Gastrocnemius medialis (tissue), 4 donors: ENCODE results near the gene FAM83D. TPM values are rescaled to one million over a fixed set of nuclear protein-coding genes. Genes with fewer than 3 reads are reported as not detected.

ENCODE experiments used
- ATAC-seq, 2 donors: fragments of 150-250 bp; one replicate each; pipeline ENCODE4 v1.9.1; 2016
- DNase-seq, 2 donors: peaks; one replicate each; pipeline ENCODE4 v3.0.0-alpha.2; 2019
- H3K27ac ChIP-seq, 4 donors: fragments of 200-600 bp; sonication (generic); 1 replicate in 1 of 4; 2 replicates in 3 of 4; pipeline ENCODE4 v1.5.1; 2016 to 2018; ENCODE audit warnings: mild to moderate bottlenecking in 2 of 4, moderate library complexity in 1 of 4
- H3K27me3 ChIP-seq, 3 donors: fragments of 200-600 bp; sonication (generic) in 2 of 3; 1 replicate in 1 of 3; 2 replicates in 2 of 3; pipeline versions ENCODE4 v1.5.1 to v1.6.0; 2016 to 2019; ENCODE audit warnings: mild to moderate bottlenecking in 1 of 3, moderate library complexity in 1 of 3
- H3K36me3 ChIP-seq, 2 donors: fragments of 200-600 bp; sonication (generic) in 1 of 2; one replicate each; pipeline ENCODE4 v1.5.1; 2017 to 2018
- H3K4me1 ChIP-seq, 2 donors: fragments of 200-600 bp; sonication (generic) in 1 of 2; one replicate each; pipeline ENCODE4 v1.5.1; 2016 to 2017; ENCODE audit warnings: mild to moderate bottlenecking in 2 of 2
- H3K4me3 ChIP-seq, 4 donors: fragments of 200-600 bp; sonication (generic) in 3 of 4; 1 replicate in 1 of 4; 2 replicates in 3 of 4; pipeline ENCODE4 v1.5.1; 2016 to 2019; ENCODE audit warnings: mild to moderate bottlenecking in 2 of 4
- H3K9me3 ChIP-seq, 3 donors: fragments of 200-600 bp; sonication (generic) in 2 of 3; 1 replicate in 1 of 3; 2 replicates in 2 of 3; pipeline ENCODE4 v1.5.1; 2016 to 2019
- POLR2A ChIP-seq, 2 donors: fragments of 450-650 bp; IDR thresholded peaks; one replicate each; pipeline ENCODE4 v1.6.1; 2017; ENCODE audit warnings: antibody characterized with exemption in 2 of 2, mild to moderate bottlenecking in 2 of 2, moderate library complexity in 2 of 2
- in situ Hi-C, 4 donors: fragments of 200-750 bp; cut with MboI; loops; one replicate each; pipeline versions ENCODE4 v1.15.0 to v1.8.0; 2017; ENCODE audit warnings: low sequenced_read_pairs in 4 of 4
- intact Hi-C: fragments of 100-400 bp; cut with DNase I; formaldehyde crosslinking; loops from one replicate; pipeline ENCODE4 v1.15.1; 2023; ENCODE audit warnings: low total_unique reads
- total RNA-seq, 4 donors: library from RNA; depleted of rRNA; stranded (reverse); fragments of >200 nt; gene quantifications; one replicate each; pipeline versions ENCODE4 v1.1.0 to v1.2.3, GENCODE V29; 2016
- TF ChIP-seq, protein P1 (sequence below), 5 experiments: fragments of 450-650 bp in 3 of 5; fragments of 200-600 bp in 2 of 5; sonication (generic) in 2 of 5; IDR thresholded peaks in 4 of 5; conservative IDR thresholded peaks in 1 of 5; 1 replicate in 4 of 5; 2 replicates in 1 of 5; pipeline ENCODE4 v1.5.1; 2016 to 2019; ENCODE audit warnings: antibody characterized with exemption in 5 of 5, mild to moderate bottlenecking in 3 of 5, moderate library complexity in 3 of 5

FAM83D gene
- total RNA-seq, 4 donors from 2014 or later = 0.40 TPM; not detected in 3

DNA sequence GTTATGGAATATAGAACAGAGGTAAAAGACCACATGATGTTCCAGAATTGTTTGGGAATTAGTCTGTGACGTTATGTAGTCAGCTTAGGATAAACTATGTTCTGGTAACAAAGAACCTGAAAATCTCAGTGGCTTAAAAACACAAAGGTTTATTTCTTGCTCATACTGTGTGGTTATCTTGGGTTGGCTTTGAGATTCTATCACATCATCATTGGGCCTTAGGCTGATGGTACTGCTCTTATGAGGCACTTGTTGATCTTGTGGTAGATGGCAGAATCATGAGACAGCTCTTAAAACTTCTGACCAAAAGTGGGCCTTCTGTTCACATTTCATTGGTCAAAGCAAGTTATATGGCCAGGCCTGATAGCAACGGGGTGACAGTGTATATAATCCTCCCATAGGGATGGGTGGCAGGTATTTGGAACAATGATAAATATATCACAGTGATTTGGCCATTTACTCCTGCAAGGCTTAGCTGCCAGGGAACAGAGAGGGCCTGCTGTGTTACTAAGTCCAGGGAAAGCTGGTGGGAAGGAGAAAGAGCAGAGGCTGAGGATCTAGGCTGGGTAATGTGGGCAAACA lies 49.4 kb downstream of the FAM83D start:
- ATAC-seq (no peak), DNase-seq (no peak)
- intact Hi-C loops = no loop called here
- no peak overlapping the region for H3K4me3 ChIP-seq
- H3K27me3 ChIP-seq = no peaks in the 10 kb centered on the region
- H3K36me3 ChIP-seq = peaks cover 0 to 18% of the 10 kb centered on the region in 2 donors
- no peaks in the 10 kb centered on the region for H3K9me3 ChIP-seq
- no peak for TF ChIP-seq POLR2A (IDR thresholded peaks at IDR 0.05)
- TF ChIP-seq, protein P1, sequence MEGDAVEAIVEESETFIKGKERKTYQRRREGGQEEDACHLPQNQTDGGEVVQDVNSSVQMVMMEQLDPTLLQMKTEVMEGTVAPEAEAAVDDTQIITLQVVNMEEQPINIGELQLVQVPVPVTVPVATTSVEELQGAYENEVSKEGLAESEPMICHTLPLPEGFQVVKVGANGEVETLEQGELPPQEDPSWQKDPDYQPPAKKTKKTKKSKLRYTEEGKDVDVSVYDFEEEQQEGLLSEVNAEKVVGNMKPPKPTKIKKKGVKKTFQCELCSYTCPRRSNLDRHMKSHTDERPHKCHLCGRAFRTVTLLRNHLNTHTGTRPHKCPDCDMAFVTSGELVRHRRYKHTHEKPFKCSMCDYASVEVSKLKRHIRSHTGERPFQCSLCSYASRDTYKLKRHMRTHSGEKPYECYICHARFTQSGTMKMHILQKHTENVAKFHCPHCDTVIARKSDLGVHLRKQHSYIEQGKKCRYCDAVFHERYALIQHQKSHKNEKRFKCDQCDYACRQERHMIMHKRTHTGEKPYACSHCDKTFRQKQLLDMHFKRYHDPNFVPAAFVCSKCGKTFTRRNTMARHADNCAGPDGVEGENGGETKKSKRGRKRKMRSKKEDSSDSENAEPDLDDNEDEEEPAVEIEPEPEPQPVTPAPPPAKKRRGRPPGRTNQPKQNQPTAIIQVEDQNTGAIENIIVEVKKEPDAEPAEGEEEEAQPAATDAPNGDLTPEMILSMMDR (IDR thresholded peaks at IDR 0.05 in 4 of 5, conservative IDR thresholded peaks at IDR 0.05 in 1 of 5) = no peak
- H3K4me1 ChIP-seq = peaks cover 5 to 9% of the 10 kb centered on the region in 2 donors
- H3K27ac ChIP-seq = no peak overlapping the region
- in situ Hi-C loops = no loop called here

- DNase-seq (no peak), ATAC-seq (no peak)
- peaks cover 0 to 19% of the 10 kb centered on the region in 2 donors for H3K36me3 ChIP-seq
- no peaks in the 10 kb centered on the region for H3K9me3 ChIP-seq
- H3K4me3 ChIP-seq = no peak overlapping the region
- peaks cover 5 to 13% of the 10 kb centered on the region in 2 donors for H3K4me1 ChIP-seq
- no peaks in the 10 kb centered on the region for H3K27me3 ChIP-seq
- TF ChIP-seq, protein P1 (IDR thresholded peaks at IDR 0.05 in 4 of 5, conservative IDR thresholded peaks at IDR 0.05 in 1 of 5) = no peak
- no peak for TF ChIP-seq POLR2A (IDR thresholded peaks at IDR 0.05)
- in situ Hi-C loops (no loop called here), intact Hi-C loops (no loop called here)
- H3K27ac ChIP-seq = no peak overlapping the region
These were observed 53.2 kb downstream of the FAM83D start for GRCh38 chr20:38979434-38979833.

- Histone ChIP-seq H3K36me3 (peaks cover 0 to 16% of the 10 kb centered on the region in 2 donors), H3K4me1 (peaks cover 5 to 15% of the 10 kb centered on the region in 2 donors), H3K9me3 (no peaks in the 10 kb centered on the region), H3K27me3 (no peaks in the 10 kb centered on the region), H3K27ac (no peak overlapping the region), H3K4me3 (no peak overlapping the region)
- ATAC-seq (no peak), DNase-seq (no peak)
- in situ Hi-C loops = no loop called here
- intact Hi-C loops = no loop called here
- TF ChIP-seq, protein P1 (IDR thresholded peaks at IDR 0.05 in 4 of 5, conservative IDR thresholded peaks at IDR 0.05 in 1 of 5) = no peak
- no peak for TF ChIP-seq POLR2A (IDR thresholded peaks at IDR 0.05)
These were observed 53.6 kb downstream of the FAM83D start for GRCh38 chr20:38979842-38980241.

DNA sequence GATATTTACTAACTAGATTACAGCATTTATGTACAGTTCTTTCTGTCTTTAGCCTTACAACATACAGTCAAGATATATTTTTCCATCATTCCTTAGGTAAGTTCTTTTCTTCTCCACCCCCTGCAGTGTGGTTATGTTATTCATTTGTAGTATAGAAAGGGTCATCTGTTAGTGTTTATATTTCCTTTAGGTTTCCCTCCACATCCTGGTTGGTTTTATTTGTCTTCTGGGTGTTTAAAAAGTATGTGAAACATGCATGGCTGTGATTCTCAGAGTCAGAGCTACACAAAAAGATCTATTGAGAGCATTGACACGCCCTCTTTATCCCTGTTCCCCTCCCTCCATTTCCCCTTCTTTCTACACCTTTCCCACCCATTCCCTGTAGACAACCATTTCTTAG lies 56.1 kb downstream of the FAM83D start:
- intact Hi-C loops (no loop called here), in situ Hi-C loops (no loop called here)
- Histone ChIP-seq H3K9me3 (no peaks in the 10 kb centered on the region), H3K36me3 (peaks cover 0 to 13% of the 10 kb centered on the region in 2 donors), H3K4me3 (no peak overlapping the region), H3K4me1 (peaks cover 18 to 27% of the 10 kb centered on the region in 2 donors), H3K27me3 (no peaks in the 10 kb centered on the region), H3K27ac (no peak overlapping the region)
- DNase-seq (no peak), ATAC-seq (no peak)
- TF ChIP-seq, protein P1 (IDR thresholded peaks at IDR 0.05 in 4 of 5, conservative IDR thresholded peaks at IDR 0.05 in 1 of 5) = no peak
- TF ChIP-seq POLR2A (IDR thresholded peaks at IDR 0.05) = no peak

DNA sequence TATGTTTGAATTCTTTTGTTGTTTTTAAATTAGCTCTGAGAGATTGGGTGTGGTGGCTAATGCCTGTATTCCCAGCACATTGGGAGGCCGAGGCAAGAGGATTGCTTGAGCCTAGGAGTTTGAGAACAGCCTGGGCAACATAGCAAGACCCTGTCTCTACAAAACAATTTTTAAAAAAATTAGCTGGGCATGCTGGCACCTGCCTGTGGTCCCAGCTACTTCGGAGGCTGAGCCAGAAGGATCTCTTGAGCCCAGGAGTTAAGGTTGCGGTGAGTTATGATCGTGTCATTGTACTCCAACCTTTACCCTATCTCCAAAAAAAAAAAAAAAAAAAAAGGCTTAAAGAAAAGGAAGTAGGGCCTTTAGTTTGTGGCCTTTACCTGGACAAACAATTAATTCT lies 58.8 kb downstream of the FAM83D start:
- Histone ChIP-seq H3K4me1 (peaks cover 15 to 19% of the 10 kb centered on the region in 2 donors), H3K36me3 (peaks cover 0 to 27% of the 10 kb centered on the region in 2 donors), H3K4me3 (no peak overlapping the region), H3K27me3 (no peaks in the 10 kb centered on the region), H3K27ac (peak overlapping the region; percentile 25 to 69 (median 46)), H3K9me3 (no peaks in the 10 kb centered on the region)
- intact Hi-C loops = no loop called here
- no peak for ATAC-seq
- TF ChIP-seq POLR2A (IDR thresholded peaks at IDR 0.05) = no peak
- TF ChIP-seq, protein P1 (IDR thresholded peaks at IDR 0.05 in 4 of 5, conservative IDR thresholded peaks at IDR 0.05 in 1 of 5) = no peak
- DNase-seq = no peak
- in situ Hi-C loops = no loop called here
